Activated T-cell treated with anti-CD3 and anti-CD28 coated beads for 1 hour (primary cell): ENCODE data around the gene CCDC85C.
"Not testable (repeated sequence)": the region's sequence is repeated elsewhere in the genome, so short reads cannot be mapped to it uniquely, and the experiment has no call there.

Experiments
- DNase-seq: peaks from one replicate; pipeline ENCODE4 v3.0.0-alpha.2; 2020; ENCODE audit warnings: low read depth

CCDC85C gene

GRCh38 chr14:99603471-99604277 lies at the start of gene CCDC85C:
TSS of gene CCDC85C (minus strand) at chr14:99604207. CDS start at chr14:99603959, 248 bp downstream.
- peak; percentile 25 for DNase-seq

DNA sequence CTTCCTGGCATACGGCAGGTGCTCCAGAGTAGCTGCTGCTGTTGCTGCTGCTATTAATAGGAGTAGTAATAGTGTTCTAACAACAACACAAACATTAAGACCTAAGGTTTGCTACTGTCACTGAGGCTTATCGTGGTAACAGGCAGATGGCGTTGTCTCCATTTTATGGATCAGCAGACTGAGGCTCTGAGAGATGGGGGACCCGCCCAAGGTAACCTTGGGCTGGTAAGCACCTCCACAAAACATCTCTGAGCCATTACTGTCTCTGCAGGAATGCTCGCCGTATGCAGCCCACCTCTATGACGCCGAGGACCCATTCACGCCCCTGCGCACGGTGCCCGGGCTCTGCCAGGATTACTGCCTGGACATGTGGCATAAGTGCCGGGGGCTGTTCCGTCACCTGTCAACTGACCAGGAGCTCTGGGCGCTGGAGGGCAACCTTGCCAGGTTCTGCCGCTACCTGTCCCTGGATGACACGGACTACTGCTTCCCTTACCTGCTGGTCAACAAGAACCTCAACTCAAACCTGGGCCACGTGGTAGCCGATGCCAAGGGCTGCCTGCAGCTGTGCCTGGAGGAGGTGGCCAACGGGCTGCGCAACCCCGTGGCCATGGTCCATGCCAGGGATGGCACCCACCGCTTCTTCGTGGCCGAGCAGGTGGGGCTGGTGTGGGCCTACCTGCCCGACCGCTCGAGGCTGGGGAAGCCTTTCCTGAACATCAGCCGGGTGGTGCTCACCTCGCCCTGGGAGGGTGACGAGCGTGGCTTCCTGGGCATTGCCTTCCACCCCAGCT lies 48.1 kb upstream of the CCDC85C start:
- DNase-seq, result no peak

- no peak for DNase-seq
Observed at GRCh38 chr14:99650189-99650588, 46.2 kb upstream of the CCDC85C start.

DNA sequence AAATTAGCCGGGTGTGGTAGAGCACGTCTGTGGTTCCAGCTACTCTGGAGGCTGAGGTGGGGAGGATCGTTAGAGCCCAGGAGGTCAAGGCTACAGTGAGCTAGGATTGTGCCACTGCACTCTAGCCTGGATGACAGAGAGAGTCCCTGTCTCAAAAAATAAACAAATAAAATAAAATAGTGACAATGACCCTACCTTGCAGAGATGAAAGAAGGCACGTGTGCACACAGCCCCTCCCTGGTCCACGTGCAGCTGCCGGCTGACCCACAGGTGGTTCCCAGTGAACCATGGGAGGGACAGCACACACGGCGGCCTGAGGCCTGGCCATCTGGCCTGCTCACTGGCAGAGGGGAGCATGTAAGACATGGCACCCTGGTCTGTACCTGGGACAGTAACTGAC lies 45.6 kb upstream of the CCDC85C start:
- DNase-seq, result no peak

- no peak for DNase-seq
Observed at GRCh38 chr14:99649219-99649618, 45.2 kb upstream of the CCDC85C start.

- DNase-seq, result no peak
Observed at GRCh38 chr14:99648027-99648784, 44.2 kb upstream of the CCDC85C start.

GRCh38 chr14:99647411-99647810 lies 43.4 kb upstream of the CCDC85C start:
- no peak for DNase-seq

GRCh38 chr14:99645545-99646505 lies 41.8 kb upstream of the CCDC85C start:
- DNase-seq, result no peak

GRCh38 chr14:99644723-99645544 lies 40.9 kb upstream of the CCDC85C start, which contains the start of gene HHIPL1:
TSS of gene HHIPL1 (plus strand) at chr14:99645129. CDS start at chr14:99645208, 79 bp downstream.
- DNase-seq, result no peak

DNA sequence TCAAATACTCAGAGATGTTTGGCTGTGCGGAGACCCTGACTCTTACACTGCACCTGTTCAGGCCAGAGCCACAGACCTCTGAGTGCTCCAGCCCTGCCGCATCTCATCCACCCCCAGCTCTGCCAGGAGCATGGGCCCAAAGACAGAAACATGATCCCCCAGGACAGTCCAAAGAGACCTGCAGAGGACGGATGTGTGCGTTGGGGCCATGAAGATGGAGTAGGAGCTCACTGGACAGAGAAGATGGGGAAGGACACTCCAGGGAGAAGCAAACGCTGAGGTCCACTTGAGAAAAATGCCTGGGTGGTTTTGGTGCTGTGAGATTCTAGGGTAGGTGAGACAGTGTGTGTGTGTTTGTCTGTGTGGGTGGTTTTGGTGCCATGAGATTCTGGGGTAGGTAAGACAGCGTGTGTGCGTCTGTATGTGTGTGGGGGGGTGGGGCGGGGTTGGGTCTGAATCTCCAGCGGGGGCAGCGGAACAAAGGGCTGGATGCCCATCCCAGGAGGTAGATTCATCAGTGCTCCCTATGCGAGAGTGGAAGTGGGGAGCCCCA lies 40.1 kb upstream of the CCDC85C start:
- no peak for DNase-seq

DNA sequence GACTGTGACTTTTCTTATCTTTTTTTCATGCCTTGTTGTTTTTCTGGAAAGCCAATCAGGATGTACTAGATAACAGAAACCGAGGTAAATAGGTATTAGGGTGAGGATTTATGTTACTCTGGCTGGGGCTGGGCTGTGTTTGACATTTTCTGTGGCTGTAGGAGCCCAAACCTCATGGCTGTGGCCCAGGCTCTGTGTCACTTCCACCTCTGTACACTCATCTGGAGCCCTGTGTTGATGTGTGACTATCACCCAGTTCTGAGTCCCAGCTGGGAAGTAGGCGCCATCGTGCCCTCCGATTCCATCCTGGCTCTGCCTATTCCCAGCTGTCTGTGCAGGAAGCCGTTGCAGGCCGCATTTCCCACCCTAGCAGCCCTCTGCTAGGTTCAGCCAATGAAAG lies 39.3 kb upstream of the CCDC85C start:
- DNase-seq, result no peak

DNA sequence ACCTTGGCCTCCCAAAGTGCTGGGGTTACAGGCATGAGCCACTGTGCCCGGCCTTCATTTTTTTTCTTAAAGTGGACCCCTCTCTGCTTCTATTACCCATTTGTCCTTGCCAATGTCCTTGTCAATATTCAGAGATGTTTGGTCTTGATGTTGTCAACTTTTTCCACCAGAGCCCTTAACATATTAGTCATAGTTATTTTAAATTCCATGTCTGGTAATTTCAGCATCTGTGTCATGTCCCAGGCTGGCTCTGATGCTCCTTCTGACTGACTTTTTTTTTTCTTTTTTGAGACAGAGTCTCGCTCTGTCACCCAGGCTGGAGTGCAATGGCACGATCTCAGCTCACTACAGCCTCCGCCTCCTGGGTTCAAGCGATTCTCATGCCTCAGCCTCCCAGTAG lies 38.8 kb upstream of the CCDC85C start:
- DNase-seq, result not testable (repeated sequence)

DNA sequence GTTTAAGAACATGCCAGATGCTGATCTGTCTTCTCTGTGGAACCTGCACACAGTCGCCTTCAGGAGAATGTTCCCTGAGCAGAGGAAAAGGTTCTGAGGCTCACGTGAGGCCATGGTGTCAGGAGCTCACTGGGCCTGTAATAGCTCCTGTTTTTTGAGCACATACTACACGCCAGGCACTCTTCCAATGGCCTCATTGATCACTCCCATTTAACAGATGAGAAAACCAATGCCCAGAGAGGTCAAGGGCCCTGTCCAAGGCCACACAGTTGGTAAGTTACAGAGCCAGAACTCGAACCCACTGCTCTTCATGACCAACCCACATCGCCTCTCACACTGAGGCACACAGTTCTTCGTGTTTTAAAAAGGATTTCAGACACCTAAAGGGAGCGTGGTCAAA lies 33.6 kb upstream of the CCDC85C start:
- DNase-seq, result no peak

DNA sequence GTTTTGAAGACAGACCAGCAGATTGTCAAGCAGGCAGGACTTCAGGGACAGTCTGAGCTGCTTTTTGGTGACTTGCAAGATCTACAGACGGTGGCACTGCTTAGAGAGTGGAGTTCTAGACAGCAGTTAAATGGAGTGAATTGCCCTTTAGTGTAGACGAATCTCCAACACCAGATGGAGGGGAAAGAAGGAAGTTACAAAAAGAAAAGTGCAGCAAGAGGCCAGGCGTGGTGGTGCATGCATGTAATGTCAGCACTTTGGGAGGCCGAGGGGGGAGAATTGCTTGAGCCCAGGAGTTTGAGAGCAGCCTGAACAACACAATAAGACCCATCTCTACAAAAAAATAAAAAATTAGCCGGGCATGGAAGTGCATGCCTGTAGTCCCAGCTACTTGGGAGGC lies 32.5 kb upstream of the CCDC85C start:
- DNase-seq, result no peak

DNA sequence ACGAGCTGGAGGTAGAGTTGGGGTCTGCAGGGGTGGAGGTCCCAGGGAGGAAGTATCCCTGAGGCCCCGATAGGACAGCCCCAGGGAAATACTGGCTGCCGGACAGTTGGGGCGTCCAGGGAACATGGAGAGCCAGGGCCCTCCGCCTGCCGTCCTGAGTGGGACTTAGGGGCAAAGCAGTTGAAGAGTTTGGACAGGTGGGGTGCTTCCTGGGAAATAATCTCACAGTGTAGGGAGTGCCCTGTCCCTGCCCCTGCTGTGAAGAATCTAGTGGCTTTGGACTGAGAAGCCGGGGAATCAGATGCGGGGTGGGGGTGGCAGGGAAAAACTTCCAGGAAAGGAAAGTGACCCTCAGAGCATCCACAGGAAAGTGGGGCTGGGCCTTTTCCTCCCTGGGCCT lies 31.1 kb upstream of the CCDC85C start:
- no peak for DNase-seq

- no peak for DNase-seq
Observed at GRCh38 chr14:99634443-99634842, 30.4 kb upstream of the CCDC85C start.

DNA sequence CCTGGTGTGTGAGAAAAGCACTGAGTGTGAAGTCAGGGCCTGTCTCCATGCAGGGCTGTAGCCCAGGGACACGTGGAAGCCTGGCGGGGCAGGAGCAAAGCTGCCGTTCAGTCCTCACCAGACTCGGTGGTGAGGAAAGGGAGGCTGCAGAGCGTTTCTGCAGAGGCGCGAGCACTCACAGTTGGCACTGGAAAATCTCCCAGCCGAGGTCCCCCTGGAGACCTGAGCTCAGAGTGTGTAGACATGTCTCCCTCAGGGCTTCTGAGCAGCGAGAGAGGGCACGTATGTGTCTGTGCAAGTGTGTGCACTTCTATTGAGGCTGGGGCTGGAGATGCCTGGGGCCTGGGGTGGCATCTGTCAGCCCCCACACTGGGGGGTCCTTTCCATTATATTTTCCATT lies 29.9 kb upstream of the CCDC85C start:
- DNase-seq, result no peak

DNA sequence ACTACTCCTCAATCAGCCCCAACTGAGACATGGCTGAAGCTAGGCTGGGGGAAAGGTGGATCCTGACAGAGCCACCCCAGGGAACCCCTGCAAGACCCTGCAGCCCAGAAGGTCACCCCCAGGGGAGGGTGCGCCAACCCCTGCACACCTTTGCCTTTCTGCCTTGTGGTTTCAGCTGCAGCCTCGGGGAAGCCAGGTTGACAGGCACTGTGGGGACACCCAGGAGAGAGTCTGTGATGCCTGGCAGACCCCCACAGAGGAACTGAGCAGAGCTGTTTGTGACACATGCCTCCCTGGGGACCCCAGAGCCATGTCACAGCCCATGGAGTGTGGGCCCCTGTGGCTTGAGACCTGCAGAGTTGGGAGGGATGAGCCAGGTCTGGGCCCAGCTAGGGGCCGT lies 29.1 kb upstream of the CCDC85C start:
- no peak for DNase-seq

GRCh38 chr14:99632410-99633035 lies 28.5 kb upstream of the CCDC85C start:
- DNase-seq, result no peak

GRCh38 chr14:99630202-99630601 lies 26.2 kb upstream of the CCDC85C start:
- no peak for DNase-seq
